Measurements from ENCODE around the gene GGT6.
A peak's percentile ranks its signal among the peaks of the same experiment; 100 is the strongest.

GGT6 gene

DNA sequence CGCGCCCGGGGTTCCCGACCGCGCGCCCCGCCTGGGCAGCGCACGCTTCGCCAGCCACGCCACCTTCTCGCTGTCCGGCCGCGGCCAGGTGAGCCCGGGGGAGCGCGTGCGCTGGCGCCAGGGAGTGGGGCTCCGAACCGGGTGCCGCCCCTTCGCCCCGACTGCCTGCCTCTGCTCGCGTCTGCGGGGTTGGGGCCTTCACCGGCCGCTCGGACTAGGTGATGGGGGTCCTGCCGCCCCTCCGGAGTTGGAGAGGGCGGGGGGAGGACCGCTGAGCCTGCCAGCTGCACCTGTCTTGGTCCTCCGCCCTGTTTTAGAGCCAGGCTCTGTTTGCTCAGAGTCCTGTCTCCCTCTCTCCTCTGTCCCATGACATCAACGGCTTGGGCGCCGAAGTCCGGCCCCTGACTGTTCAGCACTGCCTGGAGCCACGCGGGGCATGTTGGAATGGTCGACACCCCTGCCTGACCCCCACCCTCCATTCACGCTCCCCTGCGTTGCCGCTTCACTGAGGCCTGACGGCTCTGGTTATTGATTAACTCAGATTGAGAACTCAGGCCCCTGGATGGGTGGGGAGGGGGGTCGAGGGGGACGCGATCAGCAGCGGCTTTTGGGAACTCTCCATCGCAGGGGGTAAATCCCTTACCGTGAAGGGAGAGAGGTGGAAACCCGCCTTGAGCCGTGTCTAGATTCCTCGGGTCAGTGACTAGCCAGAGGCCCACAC lies 24.7 kb upstream of the GGT6 start:
- no peak for ATAC-seq
- TF ChIP-seq ZNF565 (CRISPR knock-in tag; conservative IDR thresholded peaks at IDR 0.05; ENCODE audit: low read depth) (no peak), ARNTL (CRISPR knock-in tag; IDR thresholded peaks at IDR 0.05; ENCODE audit: borderline replicate concordance, low read depth) (no peak), BACH2 (CRISPR knock-in tag; IDR thresholded peaks at IDR 0.05; ENCODE audit: borderline replicate concordance) (no peak), ZNF8 (CRISPR knock-in tag; IDR thresholded peaks at IDR 0.05) (no peak), ZC3H10 (CRISPR knock-in tag; IDR thresholded peaks at IDR 0.05) (no peak)
- TF ChIP-seq, protein P1, sequence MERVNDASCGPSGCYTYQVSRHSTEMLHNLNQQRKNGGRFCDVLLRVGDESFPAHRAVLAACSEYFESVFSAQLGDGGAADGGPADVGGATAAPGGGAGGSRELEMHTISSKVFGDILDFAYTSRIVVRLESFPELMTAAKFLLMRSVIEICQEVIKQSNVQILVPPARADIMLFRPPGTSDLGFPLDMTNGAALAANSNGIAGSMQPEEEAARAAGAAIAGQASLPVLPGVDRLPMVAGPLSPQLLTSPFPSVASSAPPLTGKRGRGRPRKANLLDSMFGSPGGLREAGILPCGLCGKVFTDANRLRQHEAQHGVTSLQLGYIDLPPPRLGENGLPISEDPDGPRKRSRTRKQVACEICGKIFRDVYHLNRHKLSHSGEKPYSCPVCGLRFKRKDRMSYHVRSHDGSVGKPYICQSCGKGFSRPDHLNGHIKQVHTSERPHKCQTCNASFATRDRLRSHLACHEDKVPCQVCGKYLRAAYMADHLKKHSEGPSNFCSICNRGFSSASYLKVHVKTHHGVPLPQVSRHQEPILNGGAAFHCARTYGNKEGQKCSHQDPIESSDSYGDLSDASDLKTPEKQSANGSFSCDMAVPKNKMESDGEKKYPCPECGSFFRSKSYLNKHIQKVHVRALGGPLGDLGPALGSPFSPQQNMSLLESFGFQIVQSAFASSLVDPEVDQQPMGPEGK (CRISPR knock-in tag; IDR thresholded peaks at IDR 0.05; ENCODE audit: borderline replicate concordance): no peak
- TF ChIP-seq, protein P2, sequence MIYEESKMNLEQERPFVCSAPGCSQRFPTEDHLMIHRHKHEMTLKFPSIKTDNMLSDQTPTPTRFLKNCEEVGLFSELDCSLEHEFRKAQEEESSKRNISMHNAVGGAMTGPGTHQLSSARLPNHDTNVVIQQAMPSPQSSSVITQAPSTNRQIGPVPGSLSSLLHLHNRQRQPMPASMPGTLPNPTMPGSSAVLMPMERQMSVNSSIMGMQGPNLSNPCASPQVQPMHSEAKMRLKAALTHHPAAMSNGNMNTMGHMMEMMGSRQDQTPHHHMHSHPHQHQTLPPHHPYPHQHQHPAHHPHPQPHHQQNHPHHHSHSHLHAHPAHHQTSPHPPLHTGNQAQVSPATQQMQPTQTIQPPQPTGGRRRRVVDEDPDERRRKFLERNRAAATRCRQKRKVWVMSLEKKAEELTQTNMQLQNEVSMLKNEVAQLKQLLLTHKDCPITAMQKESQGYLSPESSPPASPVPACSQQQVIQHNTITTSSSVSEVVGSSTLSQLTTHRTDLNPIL (CRISPR knock-in tag; IDR thresholded peaks at IDR 0.05; ENCODE audit: low read depth): no peak

DNA sequence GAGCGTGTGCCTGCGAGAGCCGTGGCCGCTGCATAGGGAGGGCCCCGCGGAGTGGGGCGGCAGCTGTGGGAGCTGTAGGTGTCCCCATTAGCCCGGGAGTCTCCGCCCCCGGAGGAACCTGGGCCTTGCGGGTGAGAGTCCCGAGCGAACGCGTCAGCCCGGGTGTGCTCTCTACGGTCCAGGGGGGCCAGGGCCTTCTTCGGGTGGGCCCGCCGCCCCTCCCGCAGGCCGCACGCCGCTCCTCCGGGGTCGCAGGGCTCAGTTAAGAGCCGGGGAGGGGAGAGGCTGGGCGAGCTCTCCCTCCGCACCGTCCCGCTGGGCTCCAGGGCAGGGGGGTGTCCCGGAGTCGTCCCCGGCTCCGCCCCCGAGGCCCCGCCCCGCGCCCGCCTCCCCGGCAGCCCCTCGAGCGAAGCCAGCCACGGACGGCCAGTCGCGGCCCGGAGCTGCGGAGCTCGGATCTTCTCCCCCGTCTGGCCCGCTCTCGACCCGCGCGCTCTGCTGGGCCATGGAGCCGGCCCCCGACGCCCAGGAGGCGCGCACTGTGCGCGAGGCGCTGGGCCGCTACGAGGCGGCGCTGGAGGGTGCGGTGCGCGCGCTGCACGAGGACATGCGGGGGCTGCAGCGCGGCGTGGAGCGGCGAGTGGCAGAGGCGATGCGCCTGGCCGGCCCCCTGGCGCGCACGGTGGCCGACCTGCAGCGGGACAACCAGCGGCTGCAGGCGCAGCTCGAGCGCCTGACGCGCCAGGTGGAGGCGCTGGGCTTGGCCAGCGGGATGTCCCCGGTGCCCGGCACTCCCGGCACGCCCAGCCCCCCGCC lies 23.9 kb upstream of the GGT6 start, which contains the start of gene SMTNL2:
TSS of gene SMTNL2 (plus strand) at position 429 of the 816 bp plus-strand sequence. CDS start at position 506, 77 bp downstream.
- TF ChIP-seq PPARA (CRISPR knock-in tag; IDR thresholded peaks at IDR 0.05; ENCODE audit: borderline replicate concordance): no peak
- TF ChIP-seq ZNF8 (CRISPR knock-in tag; IDR thresholded peaks at IDR 0.05): no peak
- TF ChIP-seq, protein P1 (CRISPR knock-in tag; IDR thresholded peaks at IDR 0.05; ENCODE audit: borderline replicate concordance): no peak
- no peak for TF ChIP-seq ARNTL (CRISPR knock-in tag; IDR thresholded peaks at IDR 0.05; ENCODE audit: borderline replicate concordance, low read depth)
- TF ChIP-seq ZNF565 (CRISPR knock-in tag; conservative IDR thresholded peaks at IDR 0.05; ENCODE audit: low read depth): no peak
- no peak for TF ChIP-seq OSR1 (CRISPR knock-in tag; IDR thresholded peaks at IDR 0.05)
- no peak for TF ChIP-seq ESRRG (CRISPR knock-in tag; IDR thresholded peaks at IDR 0.05)
- no peak for TF ChIP-seq TOX (CRISPR knock-in tag; IDR thresholded peaks at IDR 0.05; ENCODE audit: borderline replicate concordance)
- no peak for TF ChIP-seq TCF4 (CRISPR knock-in tag; IDR thresholded peaks at IDR 0.05; ENCODE audit: borderline replicate concordance)
- TF ChIP-seq, protein P3, sequence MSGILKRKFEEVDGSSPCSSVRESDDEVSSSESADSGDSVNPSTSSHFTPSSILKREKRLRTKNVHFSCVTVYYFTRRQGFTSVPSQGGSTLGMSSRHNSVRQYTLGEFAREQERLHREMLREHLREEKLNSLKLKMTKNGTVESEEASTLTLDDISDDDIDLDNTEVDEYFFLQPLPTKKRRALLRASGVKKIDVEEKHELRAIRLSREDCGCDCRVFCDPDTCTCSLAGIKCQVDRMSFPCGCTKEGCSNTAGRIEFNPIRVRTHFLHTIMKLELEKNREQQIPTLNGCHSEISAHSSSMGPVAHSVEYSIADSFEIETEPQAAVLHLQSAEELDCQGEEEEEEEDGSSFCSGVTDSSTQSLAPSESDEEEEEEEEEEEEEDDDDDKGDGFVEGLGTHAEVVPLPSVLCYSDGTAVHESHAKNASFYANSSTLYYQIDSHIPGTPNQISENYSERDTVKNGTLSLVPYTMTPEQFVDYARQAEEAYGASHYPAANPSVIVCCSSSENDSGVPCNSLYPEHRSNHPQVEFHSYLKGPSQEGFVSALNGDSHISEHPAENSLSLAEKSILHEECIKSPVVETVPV (CRISPR knock-in tag; IDR thresholded peaks at IDR 0.05): no peak
- no peak for TF ChIP-seq RARB (CRISPR knock-in tag; IDR thresholded peaks at IDR 0.05)
- no peak for TF ChIP-seq SNAI2 (CRISPR knock-in tag; IDR thresholded peaks at IDR 0.05)
- TF ChIP-seq ZNF70 (CRISPR knock-in tag; IDR thresholded peaks at IDR 0.05): no peak
- TF ChIP-seq ZFP3 (CRISPR knock-in tag; IDR thresholded peaks at IDR 0.05): no peak
- TF ChIP-seq, protein P4, sequence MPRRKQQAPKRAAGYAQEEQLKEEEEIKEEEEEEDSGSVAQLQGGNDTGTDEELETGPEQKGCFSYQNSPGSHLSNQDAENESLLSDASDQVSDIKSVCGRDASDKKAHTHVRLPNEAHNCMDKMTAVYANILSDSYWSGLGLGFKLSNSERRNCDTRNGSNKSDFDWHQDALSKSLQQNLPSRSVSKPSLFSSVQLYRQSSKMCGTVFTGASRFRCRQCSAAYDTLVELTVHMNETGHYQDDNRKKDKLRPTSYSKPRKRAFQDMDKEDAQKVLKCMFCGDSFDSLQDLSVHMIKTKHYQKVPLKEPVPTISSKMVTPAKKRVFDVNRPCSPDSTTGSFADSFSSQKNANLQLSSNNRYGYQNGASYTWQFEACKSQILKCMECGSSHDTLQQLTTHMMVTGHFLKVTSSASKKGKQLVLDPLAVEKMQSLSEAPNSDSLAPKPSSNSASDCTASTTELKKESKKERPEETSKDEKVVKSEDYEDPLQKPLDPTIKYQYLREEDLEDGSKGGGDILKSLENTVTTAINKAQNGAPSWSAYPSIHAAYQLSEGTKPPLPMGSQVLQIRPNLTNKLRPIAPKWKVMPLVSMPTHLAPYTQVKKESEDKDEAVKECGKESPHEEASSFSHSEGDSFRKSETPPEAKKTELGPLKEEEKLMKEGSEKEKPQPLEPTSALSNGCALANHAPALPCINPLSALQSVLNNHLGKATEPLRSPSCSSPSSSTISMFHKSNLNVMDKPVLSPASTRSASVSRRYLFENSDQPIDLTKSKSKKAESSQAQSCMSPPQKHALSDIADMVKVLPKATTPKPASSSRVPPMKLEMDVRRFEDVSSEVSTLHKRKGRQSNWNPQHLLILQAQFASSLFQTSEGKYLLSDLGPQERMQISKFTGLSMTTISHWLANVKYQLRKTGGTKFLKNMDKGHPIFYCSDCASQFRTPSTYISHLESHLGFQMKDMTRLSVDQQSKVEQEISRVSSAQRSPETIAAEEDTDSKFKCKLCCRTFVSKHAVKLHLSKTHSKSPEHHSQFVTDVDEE (CRISPR knock-in tag; IDR thresholded peaks at IDR 0.05): no peak
- peak; percentile 7; the same call in 2 of the 3 replicates for ATAC-seq

DNA sequence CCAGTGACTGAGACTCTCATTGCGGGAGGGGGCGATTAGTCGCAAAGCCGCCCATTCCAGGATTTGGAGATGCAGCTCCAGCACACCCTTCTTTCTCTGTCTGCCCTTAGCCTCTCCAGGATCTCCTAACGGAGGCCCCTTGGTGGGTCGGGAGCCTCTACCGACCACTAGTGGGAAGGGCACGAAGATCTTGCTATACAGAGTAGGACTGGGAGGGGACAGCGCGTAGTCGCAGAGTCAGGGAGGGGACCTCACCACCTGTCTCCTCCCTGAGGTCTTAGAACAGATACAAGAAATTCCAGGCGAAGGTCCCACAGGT lies 23.4 kb upstream of the GGT6 start:
- ATAC-seq: peak; percentile 75
- TF ChIP-seq TOX (CRISPR knock-in tag; IDR thresholded peaks at IDR 0.05; ENCODE audit: borderline replicate concordance) (no peak), ARNTL (CRISPR knock-in tag; IDR thresholded peaks at IDR 0.05; ENCODE audit: borderline replicate concordance, low read depth) (no peak), TCF4 (CRISPR knock-in tag; IDR thresholded peaks at IDR 0.05; ENCODE audit: borderline replicate concordance) (no peak), ESRRG (CRISPR knock-in tag; IDR thresholded peaks at IDR 0.05) (no peak), ZC3H10 (CRISPR knock-in tag; IDR thresholded peaks at IDR 0.05) (no peak)
- TF ChIP-seq, protein P5, sequence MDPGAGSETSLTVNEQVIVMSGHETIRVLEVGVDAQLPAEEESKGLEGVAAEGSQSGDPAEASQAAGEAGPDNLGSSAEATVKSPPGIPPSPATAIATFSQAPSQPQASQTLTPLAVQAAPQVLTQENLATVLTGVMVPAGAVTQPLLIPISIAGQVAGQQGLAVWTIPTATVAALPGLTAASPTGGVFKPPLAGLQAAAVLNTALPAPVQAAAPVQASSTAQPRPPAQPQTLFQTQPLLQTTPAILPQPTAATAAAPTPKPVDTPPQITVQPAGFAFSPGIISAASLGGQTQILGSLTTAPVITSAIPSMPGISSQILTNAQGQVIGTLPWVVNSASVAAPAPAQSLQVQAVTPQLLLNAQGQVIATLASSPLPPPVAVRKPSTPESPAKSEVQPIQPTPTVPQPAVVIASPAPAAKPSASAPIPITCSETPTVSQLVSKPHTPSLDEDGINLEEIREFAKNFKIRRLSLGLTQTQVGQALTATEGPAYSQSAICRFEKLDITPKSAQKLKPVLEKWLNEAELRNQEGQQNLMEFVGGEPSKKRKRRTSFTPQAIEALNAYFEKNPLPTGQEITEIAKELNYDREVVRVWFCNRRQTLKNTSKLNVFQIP (CRISPR knock-in tag; IDR thresholded peaks at IDR 0.05; ENCODE audit: borderline replicate concordance, low read depth): no peak
- TF ChIP-seq, protein P2 (CRISPR knock-in tag; IDR thresholded peaks at IDR 0.05; ENCODE audit: low read depth): no peak

Measured in SK-N-SH treated with all-trans-retinoic acid at 6 μM for 48 hours (cell line).